Activated T-cell treated with anti-CD3 and anti-CD28 coated beads, Interleukin-2, amount 50 U/mL, for 72 hours (primary cell): ENCODE results near the gene NR6A1. TPM values are rescaled to one million over a fixed set of nuclear protein-coding genes. Genes with fewer than 3 reads are reported as not detected.

ENCODE experiments used
- total RNA-seq, 2 donors: library from RNA; stranded (reverse); gene quantifications; one replicate each; pipeline ENCODE4 v1.2.3, GENCODE V29; 2022

NR6A1 gene
- total RNA-seq, 2 donors from 2014 or later: 2.9 to 4.0 TPM

Other genes starting within 250 kb of the NR6A1 start
- gene OLFML2A, start 5.8 kb upstream of the NR6A1 start, total RNA-seq: not detected
- not detected for gene WDR38, start 82.1 kb upstream of the NR6A1 start, total RNA-seq
- 1,000 to 10,000 TPM; 1,754 to 1,822 TPM for gene RPL35, start 90.6 kb upstream of the NR6A1 start, total RNA-seq
- gene ARPC5L, start 90.8 kb upstream of the NR6A1 start, total RNA-seq: 100 to 1,000 TPM; 116 to 125 TPM
- 10 to 100 TPM; 22.5 to 24.0 TPM for gene GOLGA1, start 169.8 kb upstream of the NR6A1 start, total RNA-seq